ENCODE results near the gene CBR4. TPM values are rescaled to one million over a fixed set of nuclear protein-coding genes. Genes with fewer than 3 reads are reported as not detected.
"Not testable (repeated sequence)": the region's sequence is repeated elsewhere in the genome, so short reads cannot be mapped to it uniquely, and the experiment has no call there.

CBR4 gene
- total and polyA plus RNA-seq, 2 donors, result 13.7 to 18.1 TPM

DNA sequence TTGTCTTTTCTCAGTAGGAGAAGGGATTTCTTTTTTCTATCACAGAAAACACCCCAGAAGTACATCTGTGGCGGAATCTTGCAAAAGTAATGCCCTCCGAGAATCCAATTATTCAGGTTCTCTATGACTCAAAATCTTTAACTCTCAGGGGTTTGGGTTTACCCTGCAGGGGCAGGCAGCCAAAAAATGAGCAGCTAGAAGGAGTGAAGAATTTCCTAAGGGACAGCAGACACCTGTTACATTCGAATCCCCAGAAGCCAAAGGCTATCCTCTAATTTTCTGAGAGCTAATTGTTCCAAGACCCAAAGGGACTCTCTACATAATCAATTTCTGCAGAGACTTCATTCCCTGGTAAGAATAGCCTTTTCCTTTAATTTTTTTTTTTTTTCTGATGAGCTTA is 27.5 kb upstream of the CBR4 start:
- Histone ChIP-seq H3K4me3 (ENCODE audit: low read length in 2 of 2) (no peak overlapping the region), H3K27me3 (ENCODE audit: control insufficient read depth in 2 of 2, insufficient read depth in 1 of 2, low read length in 1 of 2) (no peaks in the 10 kb centered on the region), H3K27ac (ENCODE audit: low read depth in 1 of 2, low read length in 1 of 2) (no peak overlapping the region), H3K4me1 (ENCODE audit: control insufficient read depth in 2 of 2, insufficient read depth in 2 of 2, low read length in 2 of 2) (peaks cover 0 to 2% of the 10 kb centered on the region in 2 donors), H3K36me3 (ENCODE audit: control insufficient read depth in 2 of 2, insufficient read depth in 2 of 2, low read length in 1 of 2) (no peaks in the 10 kb centered on the region), H3K9me3 (ENCODE audit: control insufficient read depth in 2 of 2, insufficient read depth in 1 of 2, low read length in 1 of 2) (peaks cover 0 to 1% of the 10 kb centered on the region in 2 donors)
- WGBS, result 92% methylated on average over 3 of the region's 3 CpGs
- no peak for DNase-seq (ENCODE audit: low read depth in 6 of 9, low spot score in 9 of 9)

DNA sequence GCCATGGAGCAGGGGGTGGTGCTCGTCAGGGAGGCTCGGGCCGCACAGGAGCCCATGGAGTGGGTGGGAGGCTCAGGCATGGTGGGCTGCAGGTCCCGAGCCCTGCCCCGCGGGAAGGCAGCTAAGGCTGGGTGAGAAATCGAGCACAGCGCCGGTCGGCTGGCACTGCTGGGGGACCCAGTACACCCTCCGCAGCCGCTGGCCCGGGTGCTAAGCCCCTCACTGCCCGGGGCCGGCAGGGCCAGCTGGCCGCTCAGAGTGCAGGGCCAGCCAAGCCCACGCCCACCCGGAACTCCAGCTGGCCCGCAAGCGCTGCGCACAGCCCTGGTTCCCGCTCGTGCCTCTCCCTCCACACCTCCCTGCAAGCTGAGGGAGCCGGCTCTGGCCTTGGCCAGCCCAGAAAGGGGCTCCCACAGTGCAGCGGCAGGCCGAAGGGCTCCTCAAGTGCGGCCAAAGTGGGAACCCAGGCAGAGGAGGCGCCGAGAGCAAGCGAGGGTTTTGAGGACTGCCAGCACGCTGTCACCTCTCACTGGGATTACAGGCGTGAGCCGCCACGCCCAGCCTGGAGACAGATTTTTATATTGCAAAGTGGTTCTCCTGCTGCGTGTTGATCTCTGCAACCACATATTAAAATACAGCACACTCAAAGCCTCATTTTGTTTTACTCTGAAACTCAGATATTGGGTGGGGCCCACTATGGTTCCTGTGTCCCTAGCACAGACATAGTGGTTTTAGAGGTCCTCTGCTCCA is 26.0 kb upstream of the CBR4 start:
- DNase-seq (ENCODE audit: low read depth in 6 of 9, low spot score in 9 of 9); H3K9me3 ChIP-seq (ENCODE audit: control insufficient read depth in 2 of 2, insufficient read depth in 1 of 2, low read length in 1 of 2); H3K36me3 ChIP-seq (ENCODE audit: control insufficient read depth in 2 of 2, insufficient read depth in 2 of 2, low read length in 1 of 2); H3K4me1 ChIP-seq (ENCODE audit: control insufficient read depth in 2 of 2, insufficient read depth in 2 of 2, low read length in 2 of 2); H3K27me3 ChIP-seq (ENCODE audit: control insufficient read depth in 2 of 2, insufficient read depth in 1 of 2, low read length in 1 of 2); H3K27ac ChIP-seq (ENCODE audit: low read depth in 1 of 2, low read length in 1 of 2); H3K4me3 ChIP-seq (ENCODE audit: low read length in 2 of 2): not testable (repeated sequence)
- 97% methylated on average over 31 of the region's 35 CpGs for WGBS

DNA sequence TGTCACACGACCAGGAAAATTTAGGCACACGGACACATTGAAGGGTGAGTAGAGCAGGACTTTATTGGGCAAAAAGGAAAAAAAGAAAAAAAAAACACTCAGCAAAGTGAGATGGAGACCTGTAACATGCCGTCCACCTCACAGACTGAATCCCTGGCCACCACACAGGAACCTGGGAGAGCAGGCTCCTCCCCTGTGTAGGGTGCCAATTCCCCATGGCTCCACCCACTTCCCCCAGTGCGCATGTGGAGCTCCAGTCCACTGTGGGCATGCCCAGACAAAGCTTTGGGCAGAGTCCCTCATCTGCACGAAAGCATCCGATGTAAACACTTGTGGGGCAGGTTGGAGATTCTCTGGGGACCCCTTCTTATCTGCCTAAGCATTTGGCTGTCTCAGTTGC is 23.6 kb upstream of the CBR4 start:
- no peak for DNase-seq (ENCODE audit: low read depth in 6 of 9, low spot score in 9 of 9)
- WGBS, result 95% methylated on average over 6 of the region's 6 CpGs
- peaks cover 0 to 2% of the 10 kb centered on the region in 2 donors for H3K4me1 ChIP-seq (ENCODE audit: control insufficient read depth in 2 of 2, insufficient read depth in 2 of 2, low read length in 2 of 2)
- no peak overlapping the region for H3K4me3 ChIP-seq (ENCODE audit: low read length in 2 of 2)
- peaks cover 0 to 1% of the 10 kb centered on the region in 2 donors for H3K9me3 ChIP-seq (ENCODE audit: control insufficient read depth in 2 of 2, insufficient read depth in 1 of 2, low read length in 1 of 2)
- no peaks in the 10 kb centered on the region for H3K36me3 ChIP-seq (ENCODE audit: control insufficient read depth in 2 of 2, insufficient read depth in 2 of 2, low read length in 1 of 2)
- H3K27ac ChIP-seq (ENCODE audit: low read depth in 1 of 2, low read length in 1 of 2), result no peak overlapping the region
- H3K27me3 ChIP-seq (ENCODE audit: control insufficient read depth in 2 of 2, insufficient read depth in 1 of 2, low read length in 1 of 2), result no peaks in the 10 kb centered on the region

DNA sequence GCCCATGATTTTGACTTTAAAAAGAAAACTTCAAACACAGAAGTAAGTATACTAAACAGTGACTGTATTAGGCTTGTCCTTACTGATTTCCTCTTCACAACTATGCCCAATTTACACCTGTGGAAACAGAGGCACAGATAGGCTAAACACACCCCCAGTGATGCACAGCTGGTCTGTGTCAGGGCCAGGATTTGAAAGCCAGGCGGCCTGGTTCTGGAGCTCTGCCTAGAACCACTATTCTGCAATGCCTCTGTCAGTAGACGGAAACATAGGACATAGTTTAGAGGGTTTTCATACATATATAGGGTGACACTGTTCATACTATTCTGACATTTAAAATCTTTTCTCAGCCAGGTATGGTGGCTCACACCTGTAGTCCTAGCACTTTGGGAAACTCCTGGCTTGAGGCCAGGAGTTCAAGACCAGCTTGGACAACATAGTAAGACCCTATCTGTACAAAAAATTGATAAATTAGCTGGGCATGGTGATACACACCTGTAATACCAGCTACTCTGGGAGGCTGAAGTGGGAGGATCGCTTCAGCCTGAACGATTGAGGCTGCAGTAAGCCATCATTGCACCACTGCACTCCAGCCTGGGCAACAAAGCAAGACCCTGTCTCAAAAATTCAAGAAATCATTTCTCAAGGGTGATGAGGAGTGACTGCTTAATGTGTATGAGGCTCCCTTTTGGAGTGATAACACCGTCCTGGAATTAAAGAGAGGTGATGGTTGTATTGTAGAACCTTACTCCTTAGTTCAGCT is 23.0 kb upstream of the CBR4 start:
- Histone ChIP-seq H3K4me1 (ENCODE audit: control insufficient read depth in 2 of 2, insufficient read depth in 2 of 2, low read length in 2 of 2) (peaks cover 0 to 2% of the 10 kb centered on the region in 2 donors), H3K4me3 (ENCODE audit: low read length in 2 of 2) (no peak overlapping the region), H3K27me3 (ENCODE audit: control insufficient read depth in 2 of 2, insufficient read depth in 1 of 2, low read length in 1 of 2) (no peaks in the 10 kb centered on the region), H3K36me3 (ENCODE audit: control insufficient read depth in 2 of 2, insufficient read depth in 2 of 2, low read length in 1 of 2) (no peaks in the 10 kb centered on the region), H3K27ac (ENCODE audit: low read depth in 1 of 2, low read length in 1 of 2) (no peak overlapping the region), H3K9me3 (ENCODE audit: control insufficient read depth in 2 of 2, insufficient read depth in 1 of 2, low read length in 1 of 2) (peaks cover 0 to 1% of the 10 kb centered on the region in 2 donors)
- no peak for DNase-seq (ENCODE audit: low read depth in 6 of 9, low spot score in 9 of 9)
- WGBS, result 99% methylated on average over 5 of the region's 5 CpGs

DNA sequence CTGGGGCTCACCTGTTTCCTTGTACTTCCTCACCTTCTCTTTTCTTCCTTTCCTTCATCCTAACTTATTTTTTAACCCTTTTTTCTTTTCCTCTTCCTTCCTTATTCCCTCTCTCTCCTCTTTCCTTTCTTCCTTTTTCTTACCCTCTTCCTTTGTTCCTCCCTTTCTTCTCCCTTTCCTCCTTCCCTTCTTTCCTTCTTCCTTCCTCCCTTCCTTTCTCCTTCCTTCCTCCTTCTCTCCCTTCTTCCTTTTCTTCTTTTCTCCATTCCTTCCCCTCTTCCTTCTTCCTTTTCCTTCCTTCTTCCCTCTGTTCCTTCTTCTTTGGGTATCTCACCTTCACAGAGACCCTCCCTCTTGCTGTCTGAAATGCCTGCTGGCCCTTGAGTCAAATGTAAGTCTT is 22.1 kb upstream of the CBR4 start:
- no peak overlapping the region for H3K4me3 ChIP-seq (ENCODE audit: low read length in 2 of 2)
- no peaks in the 10 kb centered on the region for H3K36me3 ChIP-seq (ENCODE audit: control insufficient read depth in 2 of 2, insufficient read depth in 2 of 2, low read length in 1 of 2)
- peaks cover 0 to 2% of the 10 kb centered on the region in 2 donors for H3K4me1 ChIP-seq (ENCODE audit: control insufficient read depth in 2 of 2, insufficient read depth in 2 of 2, low read length in 2 of 2)
- H3K27ac ChIP-seq (ENCODE audit: low read depth in 1 of 2, low read length in 1 of 2), result no peak overlapping the region
- no peaks in the 10 kb centered on the region for H3K27me3 ChIP-seq (ENCODE audit: control insufficient read depth in 2 of 2, insufficient read depth in 1 of 2, low read length in 1 of 2)
- H3K9me3 ChIP-seq (ENCODE audit: control insufficient read depth in 2 of 2, insufficient read depth in 1 of 2, low read length in 1 of 2), result peaks cover 0 to 1% of the 10 kb centered on the region in 2 donors
- DNase-seq (ENCODE audit: low read depth in 6 of 9, low spot score in 9 of 9), result no peak

DNA sequence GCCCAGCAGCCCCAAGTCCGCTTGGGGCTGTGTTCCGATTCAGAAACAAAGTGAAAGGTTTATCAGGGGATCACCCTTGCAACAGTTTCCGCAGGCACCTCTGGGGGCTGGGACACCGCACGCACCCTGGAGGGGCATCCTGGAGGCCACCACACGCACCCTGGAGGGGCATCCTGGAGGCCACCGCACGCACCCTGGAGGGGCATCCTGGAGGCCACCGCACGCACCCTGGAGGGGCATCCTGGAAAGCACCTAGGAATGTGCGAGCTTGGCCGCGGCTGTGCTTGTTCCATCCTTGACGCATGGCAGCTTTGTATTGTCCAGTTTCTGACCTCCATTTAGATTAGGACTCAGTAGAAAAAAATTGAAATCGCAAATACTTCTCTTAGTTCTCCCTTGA is 21.3 kb upstream of the CBR4 start:
- Histone ChIP-seq H3K9me3 (ENCODE audit: control insufficient read depth in 2 of 2, insufficient read depth in 1 of 2, low read length in 1 of 2) (peaks cover 0 to 1% of the 10 kb centered on the region in 2 donors), H3K27ac (ENCODE audit: low read depth in 1 of 2, low read length in 1 of 2) (no peak overlapping the region), H3K4me3 (ENCODE audit: low read length in 2 of 2) (no peak overlapping the region), H3K27me3 (ENCODE audit: control insufficient read depth in 2 of 2, insufficient read depth in 1 of 2, low read length in 1 of 2) (no peaks in the 10 kb centered on the region), H3K36me3 (ENCODE audit: control insufficient read depth in 2 of 2, insufficient read depth in 2 of 2, low read length in 1 of 2) (no peaks in the 10 kb centered on the region), H3K4me1 (ENCODE audit: control insufficient read depth in 2 of 2, insufficient read depth in 2 of 2, low read length in 2 of 2) (no peaks in the 10 kb centered on the region)
- no peak for DNase-seq (ENCODE audit: low read depth in 6 of 9, low spot score in 9 of 9)
- 98% methylated on average over 15 of the region's 15 CpGs for WGBS

DNA sequence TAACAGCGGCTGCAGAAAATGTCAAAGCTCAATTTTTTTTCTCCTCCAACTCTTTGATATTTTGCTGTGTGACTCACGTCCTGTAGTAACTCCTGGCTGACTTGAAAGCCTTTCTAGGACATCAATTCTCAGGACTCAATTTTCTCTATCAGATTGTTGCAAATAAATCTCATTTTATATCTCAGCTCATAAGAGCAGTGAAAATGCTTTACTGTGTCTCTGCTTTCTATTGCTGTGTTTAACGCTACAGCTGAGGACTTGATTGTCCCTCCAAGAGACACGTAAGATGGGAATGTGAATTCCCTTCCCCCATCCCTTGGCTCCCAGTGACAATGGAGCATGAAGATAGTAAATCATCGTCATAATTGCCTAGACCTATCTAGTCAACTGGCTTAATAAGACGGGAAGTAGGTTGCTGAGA is 20.5 kb upstream of the CBR4 start:
- H3K36me3 ChIP-seq (ENCODE audit: control insufficient read depth in 2 of 2, insufficient read depth in 2 of 2, low read length in 1 of 2), result no peaks in the 10 kb centered on the region
- 96% methylated on average over 6 of the region's 6 CpGs for WGBS
- H3K9me3 ChIP-seq (ENCODE audit: control insufficient read depth in 2 of 2, insufficient read depth in 1 of 2, low read length in 1 of 2), result peaks cover 0 to 1% of the 10 kb centered on the region in 2 donors
- H3K27me3 ChIP-seq (ENCODE audit: control insufficient read depth in 2 of 2, insufficient read depth in 1 of 2, low read length in 1 of 2), result no peaks in the 10 kb centered on the region
- DNase-seq (ENCODE audit: low read depth in 6 of 9, low spot score in 9 of 9), result no peak
- no peak overlapping the region for H3K27ac ChIP-seq (ENCODE audit: low read depth in 1 of 2, low read length in 1 of 2)
- no peaks in the 10 kb centered on the region for H3K4me1 ChIP-seq (ENCODE audit: control insufficient read depth in 2 of 2, insufficient read depth in 2 of 2, low read length in 2 of 2)
- no peak overlapping the region for H3K4me3 ChIP-seq (ENCODE audit: low read length in 2 of 2)

DNA sequence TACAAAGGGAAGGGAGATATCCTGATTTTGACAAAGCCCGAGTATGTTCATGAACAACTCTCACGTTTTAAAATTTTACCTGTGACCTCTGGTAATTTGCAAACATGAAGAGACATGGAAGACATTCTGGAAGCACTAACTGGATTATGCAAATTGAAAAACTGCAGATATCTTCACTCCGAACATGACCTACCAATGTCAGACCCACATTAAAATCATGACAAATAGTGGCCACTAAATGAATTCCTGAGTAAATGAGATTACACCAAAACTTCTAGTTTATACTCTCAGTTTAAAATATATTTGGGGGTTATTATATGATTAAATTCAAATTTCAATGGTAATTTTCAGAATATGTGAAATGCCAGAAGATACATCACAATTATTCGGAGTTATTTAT is 19.9 kb upstream of the CBR4 start:
- H3K27me3 ChIP-seq (ENCODE audit: control insufficient read depth in 2 of 2, insufficient read depth in 1 of 2, low read length in 1 of 2), result no peaks in the 10 kb centered on the region
- peaks cover 0 to 1% of the 10 kb centered on the region in 2 donors for H3K9me3 ChIP-seq (ENCODE audit: control insufficient read depth in 2 of 2, insufficient read depth in 1 of 2, low read length in 1 of 2)
- H3K36me3 ChIP-seq (ENCODE audit: control insufficient read depth in 2 of 2, insufficient read depth in 2 of 2, low read length in 1 of 2), result no peaks in the 10 kb centered on the region
- no peak overlapping the region for H3K27ac ChIP-seq (ENCODE audit: low read depth in 1 of 2, low read length in 1 of 2)
- WGBS, result 95% methylated on average over 4 of the region's 4 CpGs
- H3K4me1 ChIP-seq (ENCODE audit: control insufficient read depth in 2 of 2, insufficient read depth in 2 of 2, low read length in 2 of 2), result no peaks in the 10 kb centered on the region
- DNase-seq (ENCODE audit: low read depth in 6 of 9, low spot score in 9 of 9), result no peak
- H3K4me3 ChIP-seq (ENCODE audit: low read length in 2 of 2), result no peak overlapping the region

DNA sequence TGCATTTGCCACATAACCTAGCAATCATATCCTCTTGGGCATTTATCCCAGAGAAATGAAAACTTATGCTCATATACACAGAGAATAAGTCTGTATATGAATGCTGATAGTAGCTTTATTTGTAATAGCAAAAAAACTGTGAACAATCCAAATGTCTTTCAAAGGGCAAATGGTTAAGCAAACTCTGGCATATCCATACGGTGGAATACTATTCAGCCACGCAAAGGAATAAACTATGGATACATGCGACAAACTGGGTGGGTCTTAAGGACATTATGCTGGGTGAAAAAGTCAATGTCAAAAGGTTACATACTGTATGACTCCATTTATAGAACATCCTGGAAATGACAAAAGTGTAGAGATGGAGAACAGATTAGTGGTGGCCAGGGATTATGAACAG is 17.6 kb upstream of the CBR4 start:
- Histone ChIP-seq H3K9me3 (ENCODE audit: control insufficient read depth in 2 of 2, insufficient read depth in 1 of 2, low read length in 1 of 2) (no peaks in the 10 kb centered on the region), H3K27ac (ENCODE audit: low read depth in 1 of 2, low read length in 1 of 2) (no peak overlapping the region), H3K27me3 (ENCODE audit: control insufficient read depth in 2 of 2, insufficient read depth in 1 of 2, low read length in 1 of 2) (no peaks in the 10 kb centered on the region), H3K4me1 (ENCODE audit: control insufficient read depth in 2 of 2, insufficient read depth in 2 of 2, low read length in 2 of 2) (no peaks in the 10 kb centered on the region), H3K36me3 (ENCODE audit: control insufficient read depth in 2 of 2, insufficient read depth in 2 of 2, low read length in 1 of 2) (no peaks in the 10 kb centered on the region), H3K4me3 (ENCODE audit: low read length in 2 of 2) (no peak overlapping the region)
- 98% methylated on average over 3 of the region's 3 CpGs for WGBS
- DNase-seq (ENCODE audit: low read depth in 6 of 9, low spot score in 9 of 9), result no peak
